GM12878 (cell line): ENCODE data around the gene KIF22. TPM values are rescaled to one million over a fixed set of nuclear protein-coding genes. Genes with fewer than 3 reads are reported as not detected.
A peak's percentile ranks its signal among the peaks of the same experiment; 100 is the strongest.

ENCODE experiments used
- ATAC-seq: fragments of 200-7000 bp; cut with Tn5 transposase; 3 replicates; pipeline ENCODE4 v1.9.1; 2020; ENCODE audit warnings: mild to moderate bottlenecking, moderate library complexity
- BruUV-seq: library from RNA; stranded (reverse); fragments of 400-500 nt; replicated peaks from 2 replicates; lab custom pipeline; 2021; lab: Mats Ljungman, UMichigan
- CTCF ChIA-PET: fragments of 300-600 bp; sonication (Branson Sonifier 250); formaldehyde crosslinking; extraction: SDS; loops from one replicate; lab custom pipeline; 2021; ENCODE audit warnings: inconsistent platforms; lab: Yijun Ruan, JAX
- POLR2A ChIA-PET: fragments of 350-600 bp; formaldehyde crosslinking; extraction: SDS; loops from one replicate; lab custom pipeline; 2021; ENCODE audit warnings: inconsistent platforms; lab: Charles Lee
- RAD21 ChIA-PET: fragments of 300-600 bp; sonication (Branson Sonifier 250); formaldehyde crosslinking; loops from one replicate; lab custom pipeline; 2023; ENCODE audit warnings: antibody characterized with exemption; ENCODE audit not compliant: unreplicated experiment; lab: Charles Lee
- SMC1A ChIA-PET: fragments of 300-600 bp; sonication (Branson Sonifier 250); formaldehyde crosslinking; loops from one replicate; lab custom pipeline; 2023; ENCODE audit not compliant: unreplicated experiment, uncharacterized antibody; lab: Charles Lee
- DNase-seq: peaks from one replicate; pipeline ENCODE4 v3.0.0-alpha.2; 2011; ENCODE audit warnings: low read depth, low spot score
- FAIRE-seq: peaks from 3 replicates; lab custom pipeline; 2011; peaks lifted over from hg19 to GRCh38; lab: Jason Lieb, UNC
- H2AFZ ChIP-seq: 2 replicates; pipeline ENCODE4 v1.6.0; 2011; ENCODE audit warnings: low read depth, low read length, control low read depth; ENCODE audit not compliant: control insufficient read depth
- H3K27ac ChIP-seq: 2 replicates; pipeline ENCODE4 v1.5.1; 2011; ENCODE audit warnings: control low read depth; ENCODE audit not compliant: control insufficient read depth, insufficient read depth
- H3K27me3 ChIP-seq, 2 experiments: replicated peaks in 1 of 2; 2 replicates each; pipeline versions ENCODE4 v1.6.0 to v1.6.1; 2011; ENCODE audit warnings: low read length in 1 of 2; ENCODE audit not compliant: control insufficient read depth in 2 of 2, insufficient read depth in 2 of 2
- H3K36me3 ChIP-seq, 2 experiments: 2 replicates each; pipeline ENCODE4 v1.5.1; 2011; ENCODE audit warnings: low read length in 1 of 2; ENCODE audit not compliant: control insufficient read depth in 2 of 2, insufficient read depth in 2 of 2
- H3K4me1 ChIP-seq: 2 replicates; pipeline ENCODE4 v1.6.1; 2011; ENCODE audit warnings: mild to moderate bottlenecking, low read length, moderate library complexity, mixed read lengths; ENCODE audit not compliant: control insufficient read depth, insufficient read depth
- H3K4me2 ChIP-seq: 2 replicates; pipeline ENCODE4 v1.6.0; 2011; ENCODE audit warnings: control low read depth; ENCODE audit not compliant: control insufficient read depth, insufficient read depth
- H3K4me3 ChIP-seq: fragments of 200-600 bp; sonication (generic); 2 replicates; pipeline ENCODE4 v1.5.1; 2016
- H3K79me2 ChIP-seq: 2 replicates; pipeline ENCODE4 v1.6.0; 2011; ENCODE audit warnings: low read length; ENCODE audit not compliant: control insufficient read depth, insufficient read depth
- H3K9ac ChIP-seq: 2 replicates; pipeline ENCODE4 v1.8.0; 2011; ENCODE audit warnings: low read length, control low read depth, mixed read lengths; ENCODE audit not compliant: control insufficient read depth, insufficient read depth
- H3K9me3 ChIP-seq: replicated peaks from 3 replicates; pipeline ENCODE4 v1.5.1; 2011; ENCODE audit warnings: mild to moderate bottlenecking, low read length; ENCODE audit not compliant: control insufficient read depth, insufficient read depth
- H4K20me1 ChIP-seq: 2 replicates; pipeline ENCODE4 v1.6.0; 2011; ENCODE audit not compliant: control insufficient read depth, insufficient read depth
- EP300 ChIP-seq, 2 experiments: fragments of 150-350 bp in 1 of 2; IDR thresholded peaks; 2 replicates each; pipeline ENCODE4 v1.6.1; 2011 to 2012; ENCODE audit warnings: low read depth in 2 of 2, low read length in 2 of 2, borderline replicate concordance in 1 of 2, improper control_type of control experiment in 1 of 2, inconsistent platforms in 1 of 2; ENCODE audit not compliant: control insufficient read depth in 1 of 2
- HDGF ChIP-seq: fragments of 450-650 bp; IDR thresholded peaks from 2 replicates; pipeline ENCODE4 v1.6.1; 2016; ENCODE audit warnings: antibody characterized with exemption
- JUNB ChIP-seq: IDR thresholded peaks from 2 replicates; pipeline ENCODE4 v1.6.1; 2016; ENCODE audit warnings: antibody characterized with exemption, mild to moderate bottlenecking
- MEF2A ChIP-seq: IDR thresholded peaks from 2 replicates; pipeline ENCODE4 v1.6.1; 2011; ENCODE audit warnings: low read depth, mild to moderate bottlenecking, low read length, moderate library complexity; ENCODE audit not compliant: insufficient read depth
- MEF2B ChIP-seq: fragments of 450-650 bp; IDR thresholded peaks from 2 replicates; pipeline ENCODE4 v1.6.1; 2018; ENCODE audit warnings: mild to moderate bottlenecking, moderate library complexity; ENCODE audit not compliant: partially characterized antibody, poor library complexity, severe bottlenecking
- MYC ChIP-seq: IDR thresholded peaks from 2 replicates; pipeline ENCODE4 v1.6.1; 2011; ENCODE audit warnings: mild to moderate bottlenecking, low read length, moderate library complexity, inconsistent platforms; ENCODE audit not compliant: insufficient read depth, insufficient replicate concordance, insufficient read length, severe bottlenecking
- NFYA ChIP-seq: IDR thresholded peaks from 2 replicates; pipeline ENCODE4 v1.6.1; 2011; ENCODE audit warnings: low read depth, mild to moderate bottlenecking, low read length, improper control_type of control experiment, borderline replicate concordance
- POLR2AphosphoS2 ChIP-seq: IDR thresholded peaks from 2 replicates; pipeline ENCODE4 v1.6.1; 2011; ENCODE audit warnings: low read depth, mild to moderate bottlenecking, low read length, improper control_type of control experiment, moderate library complexity
- POU2F2 ChIP-seq: IDR thresholded peaks from 3 replicates; pipeline ENCODE4 v1.6.1; 2011; ENCODE audit warnings: low read depth, mild to moderate bottlenecking, low read length, borderline replicate concordance
- RAD21 ChIP-seq: IDR thresholded peaks from 2 replicates; pipeline ENCODE4 v1.6.1; 2011; ENCODE audit warnings: mild to moderate bottlenecking, low read depth, low read length, moderate library complexity; ENCODE audit not compliant: insufficient read depth
- RUNX3 ChIP-seq: IDR thresholded peaks from 2 replicates; pipeline ENCODE4 v1.6.1; 2012; ENCODE audit warnings: low read length, inconsistent platforms
- SMC3 ChIP-seq: IDR thresholded peaks from 2 replicates; pipeline ENCODE4 v1.6.1; 2011; ENCODE audit warnings: low read length, improper control_type of control experiment, borderline replicate concordance
- SRF ChIP-seq, 2 experiments: IDR thresholded peaks; 2 replicates each; pipeline ENCODE4 v1.6.1; 2011; ENCODE audit warnings: low read depth in 2 of 2, low read length in 2 of 2, mild to moderate bottlenecking in 1 of 2, moderate library complexity in 1 of 2
- STAT1 ChIP-seq: fragments of 450-650 bp; conservative IDR thresholded peaks from 2 replicates; pipeline ENCODE4 v1.6.1; 2014; ENCODE audit warnings: antibody characterized with exemption, mild to moderate bottlenecking
- STAT3 ChIP-seq: IDR thresholded peaks from 2 replicates; pipeline ENCODE4 v1.6.1; 2011; ENCODE audit warnings: low read depth, low read length, improper control_type of control experiment
- YY1 ChIP-seq: IDR thresholded peaks from 2 replicates; pipeline ENCODE4 v1.6.1; 2011; ENCODE audit warnings: low read depth, mild to moderate bottlenecking, low read length
- ZNF274 ChIP-seq: IDR thresholded peaks from one replicate; pipeline ENCODE4 v1.8.0; 2011; ENCODE audit not compliant: insufficient read length, insufficient read depth
- ZNF384 ChIP-seq: IDR thresholded peaks from 2 replicates; pipeline ENCODE4 v1.6.1; 2012; ENCODE audit warnings: low read depth, mild to moderate bottlenecking, low read length, improper control_type of control experiment, borderline replicate concordance
- WGBS: methylation state at CpG from one replicate; pipeline ENCODE4 v1.1.6; 2016; ENCODE audit warnings: low lambda C conversion rate; ENCODE audit not compliant: insufficient replicate concordance, insufficient coverage; ENCODE audit errors: missing lambda C conversion rate; 5-methylcytosine and 5-hydroxymethylcytosine counted together
- in situ Hi-C: fragments of 300-500 bp; cut with MboI; formaldehyde crosslinking; loops from 9 replicates; pipeline ENCODE4 v1.14.3; 2018; ENCODE audit warnings: mixed read lengths
- intact Hi-C: fragments of 100-400 bp; cut with micrococcal nuclease; formaldehyde crosslinking; loops from one replicate; pipeline ENCODE4 v1.14.2; 2022; ENCODE audit not compliant: unreplicated experiment
- polyA plus RNA-seq, 11 experiments: library from polyadenylated mRNA; depleted of rRNA in 4 of 11; unstranded in 6 of 11; stranded (reverse) in 5 of 11; fragments of >200 nt; fragmentation: Nextera tagmentation in 4 of 11; fragmentation: Illumina TruSeq in 1 of 11; extraction: Ambion mirVana in 4 of 11; extraction: Trizol in 1 of 11; gene quantifications; 1 replicate in 1 of 11; 2 replicates in 10 of 11; pipeline versions ENCODE4 v1.2.1 to v1.2.3, GENCODE V29; 2011 to 2016; ENCODE audit warnings: inconsistent platforms in 2 of 11, missing spikeins in 2 of 11, low read depth in 1 of 11
- total RNA-seq, 4 experiments: library from RNA; depleted of rRNA in 3 of 4; stranded (reverse); fragments of >200 nt in 3 of 4; fragmentation: Illumina TruSeq in 1 of 4; extraction: Trizol in 1 of 4; gene quantifications; 2 replicates each; pipeline versions ENCODE4 v1.2.1 to v1.2.3, GENCODE V29; 2013 to 2021
- TF ChIP-seq, protein P1 (sequence below): IDR thresholded peaks from 2 replicates; pipeline ENCODE4 v1.6.1; 2011; ENCODE audit warnings: low read depth, mild to moderate bottlenecking, low read length, moderate library complexity, borderline replicate concordance; ENCODE audit errors: extremely low read depth
- TF ChIP-seq, protein P2 (sequence below): IDR thresholded peaks from 2 replicates; pipeline ENCODE4 v1.6.1; 2011; ENCODE audit warnings: mild to moderate bottlenecking, low read depth, low read length, moderate library complexity; ENCODE audit not compliant: insufficient replicate concordance

KIF22 gene
- total and polyA plus RNA-seq, 10 of the 15 experiments (the other 5 are each of a cell fraction or from before 2014, with no cell fraction given), result 7.6 to 158 (median 132) TPM

DNA sequence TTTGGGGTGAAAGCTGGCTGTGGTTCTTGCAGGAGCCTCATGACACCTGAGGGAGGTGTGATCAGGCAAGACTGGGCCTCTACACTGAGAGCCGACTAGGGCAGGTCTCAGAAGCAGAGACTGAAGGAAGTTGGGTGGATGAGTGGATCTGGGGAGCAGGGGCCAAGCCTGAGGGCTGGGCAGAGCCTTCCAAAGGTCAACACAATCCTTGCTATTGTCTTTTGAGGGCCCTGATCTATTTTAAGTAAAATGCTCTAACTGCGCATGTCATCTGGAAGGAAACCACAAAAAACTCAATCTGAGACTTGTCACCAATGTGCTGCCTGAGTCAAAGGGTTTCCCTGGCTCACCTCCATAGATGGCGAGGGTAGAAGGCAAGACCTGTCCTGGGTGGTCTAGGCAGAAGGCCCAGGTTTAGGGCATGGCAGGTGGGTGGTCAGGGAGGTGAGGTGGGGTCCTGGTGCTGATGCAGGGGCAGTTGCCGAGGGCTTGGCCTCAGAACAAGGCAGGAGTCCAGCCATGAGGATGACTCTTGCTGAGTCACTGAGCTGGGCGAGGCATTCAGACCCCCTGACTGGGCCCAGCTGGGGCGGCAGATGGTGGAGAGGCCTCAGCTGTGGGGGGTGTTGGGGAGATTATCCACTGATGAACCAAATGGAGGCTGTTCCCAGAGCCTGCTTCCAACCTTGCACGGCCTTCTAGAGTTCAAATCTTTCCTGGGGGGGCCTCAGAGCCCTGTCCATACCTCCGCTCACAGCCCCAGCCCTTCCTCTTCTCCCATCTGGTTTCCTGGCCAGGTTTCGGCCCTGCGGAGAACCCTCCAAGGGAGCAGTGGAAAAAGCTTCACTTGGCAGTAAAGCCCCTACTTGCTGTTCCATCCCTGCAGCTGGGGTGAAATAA is 34.8 kb downstream of the KIF22 start:
- no peaks in the 10 kb centered on the region for H3K27me3 ChIP-seq
- SMC1A ChIA-PET, result interaction anchor here (1.3 to 1.6 kb wide), 2 partner anchors 9 to 23 kb away, joined by 3 to 12 read pairs; partner anchors contain the start of gene PAGR1
- peaks cover 46% of the 10 kb centered on the region for H3K79me2 ChIP-seq
- no peak overlapping the region; the same call in 1 of the 2 replicates for H2AFZ ChIP-seq
- H3K4me2 ChIP-seq, result peak overlapping the region; percentile 70
- peak overlapping the region; percentile 16 for H3K27ac ChIP-seq
- 42% methylated on average over 10 of the region's 10 CpGs for WGBS
- FAIRE-seq (peak; percentile 78), DNase-seq (no peak), ATAC-seq (peak; percentile 56)
- H3K9me3 ChIP-seq, result no peaks in the 10 kb centered on the region
- CTCF ChIA-PET, result interaction anchor here (0.9 to 6.4 kb wide), 2 partner anchors 17 to 22 kb away, joined by 3 to 55 read pairs; no protein-coding TSS in a partner anchor
- 0 out of 2 replicates have a peak, but pooled peaks cover 3% of the 10 kb centered on the region for H4K20me1 ChIP-seq
- intact Hi-C loops (no loop called here), in situ Hi-C loops (no loop called here)
- RAD21 ChIA-PET, result interaction anchor here (0.6 to 1.4 kb wide), 4 partner anchors 13 to 23 kb away, joined by 3 to 4 read pairs (median 4); no protein-coding TSS in a partner anchor
- no peaks in the 10 kb centered on the region; a peak in 1 of 4 replicates for H3K36me3 ChIP-seq
- BruUV-seq, result no TSS peak
- peak overlapping the region; percentile 46; the same call in 1 of the 2 replicates for H3K9ac ChIP-seq
- peaks cover 11% of the 10 kb centered on the region for H3K4me1 ChIP-seq
- POLR2A ChIA-PET, result interaction anchor here (0.5 kb wide), 1 partner anchor 26 kb away, joined by 3 read pairs; no protein-coding TSS in a partner anchor
- no peak overlapping the region for H3K4me3 ChIP-seq
- TF ChIP-seq RUNX3 (peak; percentile 91), ZNF274 (no peak), HDGF (0 out of 2 replicates have a peak, but pooled peaks have one; percentile 29), STAT1 (no peak), MYC (no peak), STAT3 (no peak), YY1 (peak; percentile 50; the same call in 1 of the 2 replicates), POLR2AphosphoS2 (no peak), ZNF384 (no peak), RAD21 (no peak), MEF2A (no peak), MEF2B (peak; percentile 13), EP300 (IDR thresholded peaks at IDR 0.05; ENCODE audit: borderline replicate concordance in 1 of 2, control insufficient read depth in 1 of 2, low read depth in 2 of 2, low read length in 2 of 2) (no peak), SRF (IDR thresholded peaks at IDR 0.05; ENCODE audit: low read depth in 2 of 2, low read length in 2 of 2) (peak in 1 of 2 experiments; percentile 44; a peak in 1 of 4 replicates), NFYA (no peak), POU2F2 (0 out of 3 replicates have a peak, but pooled peaks have one; percentile 11), SMC3 (no peak), JUNB (peak; percentile 66)
- TF ChIP-seq, protein P1, sequence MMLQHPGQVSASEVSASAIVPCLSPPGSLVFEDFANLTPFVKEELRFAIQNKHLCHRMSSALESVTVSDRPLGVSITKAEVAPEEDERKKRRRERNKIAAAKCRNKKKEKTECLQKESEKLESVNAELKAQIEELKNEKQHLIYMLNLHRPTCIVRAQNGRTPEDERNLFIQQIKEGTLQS, result no peak
- TF ChIP-seq, protein P2, sequence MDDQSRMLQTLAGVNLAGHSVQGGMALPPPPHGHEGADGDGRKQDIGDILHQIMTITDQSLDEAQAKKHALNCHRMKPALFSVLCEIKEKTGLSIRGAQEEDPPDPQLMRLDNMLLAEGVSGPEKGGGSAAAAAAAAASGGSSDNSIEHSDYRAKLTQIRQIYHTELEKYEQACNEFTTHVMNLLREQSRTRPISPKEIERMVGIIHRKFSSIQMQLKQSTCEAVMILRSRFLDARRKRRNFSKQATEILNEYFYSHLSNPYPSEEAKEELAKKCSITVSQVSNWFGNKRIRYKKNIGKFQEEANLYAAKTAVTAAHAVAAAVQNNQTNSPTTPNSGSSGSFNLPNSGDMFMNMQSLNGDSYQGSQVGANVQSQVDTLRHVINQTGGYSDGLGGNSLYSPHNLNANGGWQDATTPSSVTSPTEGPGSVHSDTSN, result no peak
